HTR-8/SVneo (cell line): Measurements from ENCODE around the gene IQGAP2.
"Not testable (repeated sequence)": the region's sequence is repeated elsewhere in the genome, so short reads cannot be mapped to it uniquely, and the experiment has no call there.

Experiments used
- DNase-seq: peaks from one replicate; pipeline ENCODE4 v3.0.0; 2011; ENCODE audit warnings: low spot score, mixed read lengths; ENCODE audit not compliant: insufficient read length
- FAIRE-seq: peaks from 2 replicates; lab custom pipeline; 2011; peaks lifted over from hg19 to GRCh38; lab: Jason Lieb, UNC

Gene IQGAP2

GRCh38 chr5:76490960-76491359 lies 87.9 kb downstream of the IQGAP2 start:
- FAIRE-seq (no peak), DNase-seq (no peak)

GRCh38 chr5:76492819-76493189 lies 89.7 kb downstream of the IQGAP2 start:
- FAIRE-seq (no peak), DNase-seq (no peak)

- DNase-seq = no peak
- FAIRE-seq = no peak
Measured at GRCh38 chr5:76493190-76493837, 90.2 kb downstream of the IQGAP2 start.

GRCh38 chr5:76494201-76494600 lies 91.1 kb downstream of the IQGAP2 start:
- FAIRE-seq (no peak), DNase-seq (no peak)

DNA sequence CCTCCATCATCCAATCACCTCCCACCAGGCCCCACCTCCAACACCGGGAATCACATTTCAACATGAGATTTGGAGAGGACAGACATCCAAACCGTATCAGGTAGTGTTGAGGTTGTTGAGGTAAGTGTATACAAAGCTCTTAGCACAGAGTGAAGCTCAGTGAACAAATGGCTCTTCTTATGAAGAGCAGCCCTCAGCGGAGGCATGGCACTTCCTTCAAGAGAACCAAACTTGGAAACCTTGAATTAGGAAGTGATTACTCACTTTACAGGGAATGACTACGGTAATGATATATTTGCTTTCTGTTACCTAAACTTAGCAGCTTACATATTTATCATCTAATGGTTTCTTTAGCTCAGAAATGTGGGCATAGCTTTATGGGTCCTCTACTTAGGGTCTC lies 92.8 kb downstream of the IQGAP2 start:
- FAIRE-seq (no peak), DNase-seq (no peak)

GRCh38 chr5:76497065-76497460 lies 94.0 kb downstream of the IQGAP2 start:
- no peak for DNase-seq
- no peak for FAIRE-seq

GRCh38 chr5:76497986-76498717 lies 95.1 kb downstream of the IQGAP2 start:
- FAIRE-seq = no peak
- no peak for DNase-seq

GRCh38 chr5:76499507-76500161 lies 96.5 kb downstream of the IQGAP2 start:
- FAIRE-seq (no peak), DNase-seq (no peak)

DNA sequence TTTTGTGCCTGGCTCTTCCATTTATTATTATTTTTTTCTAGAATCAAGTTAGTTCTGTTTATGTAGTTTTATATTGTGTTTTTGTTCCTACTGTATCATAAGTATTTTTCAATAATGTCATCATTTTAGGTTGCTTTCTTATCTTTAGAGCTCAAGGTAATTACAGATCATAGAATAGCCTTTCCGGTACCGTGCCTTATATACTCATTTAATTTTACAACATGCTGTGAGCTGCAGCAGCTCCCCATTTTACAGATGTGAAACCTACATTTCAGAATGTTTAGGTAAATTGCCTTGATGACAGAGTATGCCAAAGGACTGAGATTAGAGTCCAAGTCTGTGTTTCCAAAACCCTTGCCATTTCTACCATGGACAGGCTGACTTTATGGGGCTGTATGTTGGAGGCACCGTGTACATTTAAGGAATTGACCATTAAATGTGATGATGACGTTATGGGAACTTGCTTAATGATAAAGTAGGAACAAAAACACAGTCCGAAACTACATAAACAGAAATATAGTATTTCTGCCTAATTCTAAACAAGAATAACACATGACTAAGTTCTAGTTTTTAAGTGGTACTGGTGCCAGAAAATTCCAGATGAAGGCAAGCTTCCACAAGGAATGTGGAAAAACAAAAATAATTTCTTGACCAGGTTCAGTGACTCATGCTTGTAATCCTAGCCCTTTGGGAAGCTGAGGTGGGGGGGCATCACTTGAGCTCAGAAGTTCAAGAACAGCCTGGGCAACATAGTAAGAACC lies 97.7 kb downstream of the IQGAP2 start:
- FAIRE-seq = no peak
- no peak for DNase-seq

GRCh38 chr5:76503929-76504328 lies 100.8 kb downstream of the IQGAP2 start:
- FAIRE-seq = no peak
- DNase-seq = no peak

GRCh38 chr5:76504901-76505564 lies 101.9 kb downstream of the IQGAP2 start:
- no peak for FAIRE-seq
- no peak for DNase-seq

DNA sequence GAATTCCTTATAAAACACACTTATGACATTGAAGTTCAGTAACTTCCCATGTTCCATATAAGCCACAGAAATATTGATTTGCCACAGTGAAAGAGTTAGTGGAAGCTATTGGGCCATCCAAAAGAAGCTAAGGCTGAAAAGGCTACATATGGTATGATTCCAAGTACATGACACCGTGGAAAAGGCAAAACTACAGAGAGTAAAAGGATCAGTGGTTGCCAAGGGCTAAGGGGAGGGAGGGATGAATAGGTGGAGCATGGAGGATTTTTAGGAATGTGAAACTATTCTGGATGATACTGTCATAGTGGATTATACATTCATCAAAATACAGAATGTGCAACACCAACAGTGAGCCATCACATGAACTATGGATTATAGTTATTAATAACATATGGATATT lies 110.4 kb downstream of the IQGAP2 start:
- FAIRE-seq (no peak), DNase-seq (no peak)

GRCh38 chr5:76514292-76514691 lies 111.2 kb downstream of the IQGAP2 start:
- DNase-seq = no peak
- FAIRE-seq = no peak

- no peak for DNase-seq
- no peak for FAIRE-seq
Measured at GRCh38 chr5:76514713-76515112, 111.6 kb downstream of the IQGAP2 start.

DNA sequence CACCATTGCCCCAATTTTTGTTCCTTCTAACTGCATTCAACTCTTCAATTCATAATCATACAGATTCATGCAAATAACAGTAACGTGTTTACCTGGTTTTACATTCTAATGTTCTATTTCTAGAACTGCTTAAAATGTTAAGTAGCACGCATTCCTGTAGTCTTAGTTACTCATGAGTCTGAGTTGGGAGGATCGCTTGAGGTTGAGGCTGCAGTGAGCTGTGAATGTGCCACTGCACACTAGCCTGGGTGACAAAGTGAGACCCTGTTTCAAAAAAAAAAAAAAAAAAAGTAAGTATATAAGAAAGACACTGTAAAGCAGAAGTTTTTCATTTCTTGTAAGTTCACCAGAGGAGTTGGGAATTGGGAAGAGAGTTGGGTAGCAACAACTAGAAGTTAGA lies 114.2 kb downstream of the IQGAP2 start:
- FAIRE-seq = no peak

DNA sequence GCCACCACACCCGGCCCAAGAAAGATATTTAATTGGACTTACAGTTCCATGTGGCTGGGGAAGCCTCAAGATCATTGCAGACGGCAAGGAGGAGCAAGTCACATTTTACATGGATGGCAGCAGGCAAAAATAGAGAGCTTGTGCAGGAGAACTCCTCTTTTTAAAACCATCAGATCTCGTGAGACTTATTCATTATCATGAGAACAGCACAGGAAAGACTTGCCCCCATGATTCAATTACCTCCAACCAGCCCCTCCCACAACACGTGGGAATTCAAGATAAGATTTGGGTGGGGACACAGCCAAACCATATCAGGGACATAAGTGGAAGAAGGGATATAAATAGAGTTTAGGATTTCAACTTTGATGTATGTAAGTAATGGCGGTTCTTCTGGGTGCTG lies 115.2 kb downstream of the IQGAP2 start:
- not testable (repeated sequence) for FAIRE-seq, DNase-seq

More for the DNA sequence above, 114.2 kb downstream of the IQGAP2 start:
- DNase-seq = no peak

DNA sequence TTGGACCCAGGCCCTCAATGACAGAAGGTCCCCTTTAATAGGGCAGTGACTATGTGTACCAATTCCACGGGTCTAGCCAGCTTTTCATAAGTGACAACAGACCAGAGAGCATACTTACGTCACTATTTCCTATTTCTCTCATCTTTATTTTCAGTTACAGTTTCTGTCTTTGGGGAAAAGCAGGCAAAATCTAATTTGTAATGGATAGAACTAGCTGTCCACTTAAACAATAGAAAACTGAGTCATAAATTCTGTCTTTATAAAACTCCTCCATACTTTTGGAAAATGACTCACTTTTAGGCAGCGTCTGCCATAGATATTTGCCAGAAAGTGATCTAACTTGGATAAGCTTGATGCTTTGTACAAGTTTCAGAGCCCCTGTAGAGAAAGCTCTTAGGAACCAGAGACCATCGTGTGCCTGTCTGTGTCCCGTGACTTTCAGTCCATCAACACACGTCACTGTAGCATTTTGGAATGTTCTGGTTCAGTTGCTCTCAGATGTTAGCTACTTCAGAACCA lies 118.2 kb downstream of the IQGAP2 start:
- FAIRE-seq (no peak), DNase-seq (no peak)

- DNase-seq (no peak), FAIRE-seq (no peak)
Measured at GRCh38 chr5:76522103-76522935, 119.2 kb downstream of the IQGAP2 start.
